ENCODE measurements around the gene SORCS1.
A peak's percentile ranks its signal among the peaks of the same experiment; 100 is the strongest.

Gene SORCS1

GRCh38 chr10:106713846-106714245, 450.7 kb downstream of the SORCS1 start:
- peaks cover 4% of the 10 kb centered on the region for H3K4me1 Mint-ChIP-seq
- no peaks in the 10 kb centered on the region for H3K36me3 Mint-ChIP-seq (ENCODE audit: low read depth)
- DNase-seq = no peak
- H3K4me3 Mint-ChIP-seq = no peak overlapping the region
- H3K27ac Mint-ChIP-seq = no peak overlapping the region
- TF ChIP-seq CTCF (IDR thresholded peaks at IDR 0.05) = no peak
- H3K9me3 Mint-ChIP-seq = peaks cover 4% of the 10 kb centered on the region
- H3K27me3 Mint-ChIP-seq (ENCODE audit: low read depth, poor library complexity) = peaks cover 8% of the 10 kb centered on the region

GRCh38 chr10:106712988-106713387, 451.5 kb downstream of the SORCS1 start:
- DNase-seq = no peak

GRCh38 chr10:106711313-106711906, 453.1 kb downstream of the SORCS1 start:
- no peaks in the 10 kb centered on the region for H3K9me3 Mint-ChIP-seq
- no peak overlapping the region for H3K27ac Mint-ChIP-seq
- H3K4me1 Mint-ChIP-seq = peaks cover 1% of the 10 kb centered on the region
- H3K27me3 Mint-ChIP-seq (ENCODE audit: low read depth, poor library complexity) = peaks cover 8% of the 10 kb centered on the region
- H3K4me3 Mint-ChIP-seq = no peak overlapping the region
- peak; percentile 57 for DNase-seq
- H3K36me3 Mint-ChIP-seq (ENCODE audit: low read depth) = no peaks in the 10 kb centered on the region
- peak; percentile 64 for TF ChIP-seq CTCF (IDR thresholded peaks at IDR 0.05)

More at GRCh38 chr10:106712988-106713387, 451.5 kb downstream of the SORCS1 start:
- H3K9me3 Mint-ChIP-seq = peaks cover 3% of the 10 kb centered on the region
- no peak for TF ChIP-seq CTCF (IDR thresholded peaks at IDR 0.05)
- H3K27me3 Mint-ChIP-seq (ENCODE audit: low read depth, poor library complexity) = peaks cover 8% of the 10 kb centered on the region
- no peak overlapping the region for H3K4me3 Mint-ChIP-seq
- no peaks in the 10 kb centered on the region for H3K36me3 Mint-ChIP-seq (ENCODE audit: low read depth)
- no peak overlapping the region for H3K27ac Mint-ChIP-seq
- H3K4me1 Mint-ChIP-seq = peaks cover 4% of the 10 kb centered on the region

- Mint-ChIP-seq H3K27ac (no peak overlapping the region), H3K27me3 (ENCODE audit: low read depth, poor library complexity) (peaks cover 13% of the 10 kb centered on the region), H3K9me3 (no peaks in the 10 kb centered on the region), H3K4me1 (no peaks in the 10 kb centered on the region), H3K4me3 (no peak overlapping the region), H3K36me3 (ENCODE audit: low read depth) (no peaks in the 10 kb centered on the region)
- TF ChIP-seq CTCF (IDR thresholded peaks at IDR 0.05) = no peak
- DNase-seq = no peak
Observed at GRCh38 chr10:106708506-106708905, 456.0 kb downstream of the SORCS1 start.

GRCh38 chr10:106707657-106708056, 456.8 kb downstream of the SORCS1 start:
- H3K36me3 Mint-ChIP-seq (ENCODE audit: low read depth) = no peaks in the 10 kb centered on the region
- no peaks in the 10 kb centered on the region for H3K4me1 Mint-ChIP-seq
- H3K27ac Mint-ChIP-seq = no peak overlapping the region
- peaks cover 13% of the 10 kb centered on the region for H3K27me3 Mint-ChIP-seq (ENCODE audit: low read depth, poor library complexity)
- no peak for TF ChIP-seq CTCF (IDR thresholded peaks at IDR 0.05)
- DNase-seq = no peak
- no peak overlapping the region for H3K4me3 Mint-ChIP-seq
- H3K9me3 Mint-ChIP-seq = no peaks in the 10 kb centered on the region

- TF ChIP-seq CTCF (IDR thresholded peaks at IDR 0.05) = no peak
- Mint-ChIP-seq H3K27ac (no peak overlapping the region), H3K4me1 (no peaks in the 10 kb centered on the region), H3K27me3 (ENCODE audit: low read depth, poor library complexity) (peaks cover 9% of the 10 kb centered on the region), H3K36me3 (ENCODE audit: low read depth) (no peaks in the 10 kb centered on the region), H3K4me3 (no peak overlapping the region), H3K9me3 (no peaks in the 10 kb centered on the region)
- DNase-seq = no peak
Observed at GRCh38 chr10:106706127-106706526, 458.4 kb downstream of the SORCS1 start.
